HFF-Myc (cell line): ENCODE data around the gene HINT1.

Experiments used
- DNase-seq: peaks from one replicate; pipeline ENCODE4 v3.0.0-alpha.2; 2011; ENCODE audit warnings: low read depth; ENCODE audit errors: extremely low read depth
- H3K4me3 ChIP-seq: replicated peaks from 2 replicates; pipeline ENCODE4 v1.5.1; 2011; ENCODE audit warnings: low read depth, mild to moderate bottlenecking, control low read depth, low read length
- CTCF ChIP-seq: IDR thresholded peaks from 2 replicates; pipeline ENCODE4 v1.5.1; 2012; ENCODE audit warnings: mild to moderate bottlenecking, low read depth, low read length, control low read depth; ENCODE audit errors: missing control alignments

The HINT1 gene

GRCh38 chr5:131163276-131164119 is 1.6 kb downstream of the HINT1 start:
- H3K4me3 ChIP-seq, result peak overlapping the region; percentile 90
- TF ChIP-seq CTCF, result no peak
- no peak for DNase-seq

GRCh38 chr5:131160134-131160533 is 4.9 kb downstream of the HINT1 start:
- H3K4me3 ChIP-seq, result no peak overlapping the region
- TF ChIP-seq CTCF, result no peak
- DNase-seq, result no peak

- DNase-seq, result no peak
- TF ChIP-seq CTCF, result no peak
- H3K4me3 ChIP-seq, result no peak overlapping the region
These were observed 8.1 kb downstream of the HINT1 start for GRCh38 chr5:131156957-131157356.

GRCh38 chr5:131156385-131156784 is 8.7 kb downstream of the HINT1 start:
- no peak for TF ChIP-seq CTCF
- DNase-seq, result no peak

GRCh38 chr5:131151216-131151615 is 13.8 kb downstream of the HINT1 start:
- H3K4me3 ChIP-seq, result no peak overlapping the region
- DNase-seq, result no peak
- TF ChIP-seq CTCF, result no peak

More at GRCh38 chr5:131156385-131156784, 8.7 kb downstream of the HINT1 start:
- H3K4me3 ChIP-seq, result no peak overlapping the region

GRCh38 chr5:131150408-131150807 is 14.6 kb downstream of the HINT1 start:
- H3K4me3 ChIP-seq, result no peak overlapping the region
- no peak for DNase-seq
- no peak for TF ChIP-seq CTCF
